A549 treated with Mapracorat at 1 μM for 4 hours (cell line): Measurements from ENCODE around the gene YBX3. TPM values are rescaled to one million over a fixed set of nuclear protein-coding genes. Genes with fewer than 3 reads are reported as not detected.

Source experiments
- total RNA-seq: library from RNA; stranded (reverse); fragments of 200-300 nt; extraction: Qiagen RNA extraction; gene quantifications from 5 replicates; pipeline ENCODE4 v1.2.3, GENCODE V29; 2022

YBX3 gene
- total RNA-seq, result 242 to 267 TPM (median 259 TPM) in 5 replicates

GRCh38 chr12:10722905-10723746 lies at the start of gene YBX3:
Gene YBX3, minus strand, starts transcription at chr12:10723323. Its CDS starts 212 bp downstream, at chr12:10723111.

GRCh38 chr12:10673659-10674384 lies 49.3 kb downstream of the YBX3 start, which contains the start of gene STYK1:
Gene STYK1, minus strand, starts transcription at chr12:10674052. Its CDS starts 39,434 bp downstream, at chr12:10634618.

Other genes with a start within 250 kb of the YBX3 start
- 0.52 to 0.93 TPM (median 0.74 TPM) in 5 replicates for gene EIF2S3B, start 217.4 kb downstream of the YBX3 start, total RNA-seq
- gene MAGOHB, start 109.7 kb downstream of the YBX3 start, total RNA-seq, result 42.7 to 63.5 TPM (median 50.5 TPM) in 5 replicates
- gene STYK1, start 49.3 kb downstream of the YBX3 start, total RNA-seq, result 0.07 to 0.30 TPM (median 0.17 TPM) in 5 replicates
- gene TAS2R7, start 79.3 kb upstream of the YBX3 start, total RNA-seq, result not detected in 5 replicates
- gene TAS2R8, start 84.0 kb upstream of the YBX3 start, total RNA-seq, result not detected in 5 replicates
- gene TAS2R9, start 86.8 kb upstream of the YBX3 start, total RNA-seq, result not detected in 5 replicates
- 0.22 TPM in 1 of 5 replicates, not detected in the others for gene TAS2R10, start 103.0 kb upstream of the YBX3 start, total RNA-seq
- gene PRR4, start 126.2 kb upstream of the YBX3 start, total RNA-seq, result 0.76 to 3.1 TPM (median 2.0 TPM) in 5 replicates
- 1.8 to 3.9 TPM (median 2.8 TPM) in 5 replicates for gene PRH1, start 160.9 kb upstream of the YBX3 start, total RNA-seq
- gene TAS2R13, start 186.2 kb upstream of the YBX3 start, total RNA-seq, result not detected in 5 replicates
- 0.30 to 0.39 TPM (median 0.38 TPM) in 3 of 5 replicates, not detected in the others for gene PRH2, start 205.9 kb upstream of the YBX3 start, total RNA-seq
- gene TAS2R14, start 215.9 kb upstream of the YBX3 start, total RNA-seq, result 0.31 to 0.70 TPM (median 0.40 TPM) in 5 replicates